Endothelial cell of umbilical vein (primary cell): Measurements from ENCODE around the gene IFT27. TPM values are rescaled to one million over a fixed set of nuclear protein-coding genes. Genes with fewer than 3 reads are reported as not detected.

ENCODE experiments used
- BruUV-seq: library from RNA; stranded (reverse); fragments of 400-500 nt; replicated peaks from 2 replicates; lab custom pipeline; 2021; lab: Mats Ljungman, UMichigan
- CTCF ChIA-PET: fragments of 300-600, 350-600 bp; sonication (Branson Sonifier 250); formaldehyde crosslinking; loops from one replicate; lab custom pipeline; 2021; ENCODE audit warnings: antibody characterized with exemption, inconsistent platforms; lab: Charles Lee
- POLR2A ChIA-PET: fragments of 300-600, 350-600 bp; sonication (Branson Sonifier 250); formaldehyde crosslinking; loops from one replicate; lab custom pipeline; 2021; ENCODE audit warnings: antibody characterized with exemption, inconsistent platforms; lab: Charles Lee
- DNase-seq: peaks from one replicate; pipeline ENCODE4 v3.0.0-alpha.2; 2011; ENCODE audit warnings: low read depth, low spot score
- FAIRE-seq: peaks from 2 replicates; lab custom pipeline; 2011; peaks lifted over from hg19 to GRCh38; lab: Jason Lieb, UNC
- H2AFZ ChIP-seq: 2 replicates; pipeline ENCODE4 v1.6.0; 2012; ENCODE audit warnings: low read depth, low read length, control low read depth, inconsistent platforms
- H3K27ac ChIP-seq: 2 replicates; pipeline ENCODE4 v1.5.1; 2011; ENCODE audit warnings: low read depth, mild to moderate bottlenecking, control low read depth, low read length, moderate library complexity; ENCODE audit not compliant: insufficient read depth
- H3K27me3 ChIP-seq, 2 experiments: 2 replicates each; pipeline versions ENCODE4 v1.6.0 to v1.6.1; 2011; ENCODE audit warnings: low read length in 2 of 2, mixed read lengths in 1 of 2; ENCODE audit not compliant: control insufficient read depth in 2 of 2, insufficient read depth in 2 of 2
- H3K36me3 ChIP-seq, 2 experiments: 2 replicates in 1 of 2; 3 replicates in 1 of 2; pipeline ENCODE4 v1.5.1; 2011; ENCODE audit warnings: low read length in 2 of 2, mild to moderate bottlenecking in 1 of 2, moderate library complexity in 1 of 2; ENCODE audit not compliant: control insufficient read depth in 2 of 2, insufficient read depth in 2 of 2; ENCODE audit errors: extremely low read depth in 1 of 2
- H3K4me1 ChIP-seq: 3 replicates; pipeline ENCODE4 v1.5.1; 2011; ENCODE audit warnings: mild to moderate bottlenecking, low read length; ENCODE audit not compliant: control insufficient read depth, insufficient read depth; ENCODE audit errors: extremely low read depth
- H3K4me2 ChIP-seq: 2 replicates; pipeline ENCODE4 v1.6.1; 2011; ENCODE audit warnings: low read length, control low read depth, mixed read lengths; ENCODE audit not compliant: insufficient read depth
- H3K4me3 ChIP-seq, 3 experiments: fragments of 200-600 bp in 1 of 3; sonication (generic), shearing (Covaris generic) in 1 of 3; replicated peaks in 1 of 3; 2 replicates each; pipeline ENCODE4 v1.5.1; 2011 to 2016; ENCODE audit warnings: control low read depth in 3 of 3, low read length in 3 of 3, mild to moderate bottlenecking in 2 of 3, inconsistent platforms in 1 of 3, low read depth in 1 of 3, moderate library complexity in 1 of 3; ENCODE audit not compliant: insufficient read depth in 1 of 3
- H3K79me2 ChIP-seq: 2 replicates; pipeline ENCODE4 v1.6.0; 2012; ENCODE audit warnings: low read length, inconsistent platforms; ENCODE audit not compliant: control insufficient read depth, insufficient read depth
- H3K9ac ChIP-seq: replicated peaks from 2 replicates; pipeline ENCODE3; 2011; ENCODE audit warnings: low read length, control low read depth; ENCODE audit not compliant: insufficient read depth; ENCODE audit errors: extremely low read depth
- H3K9me1 ChIP-seq: replicated peaks from 3 replicates; pipeline ENCODE4 v1.6.0; 2011; ENCODE audit warnings: mild to moderate bottlenecking, low read length; ENCODE audit not compliant: control insufficient read depth, insufficient read depth; ENCODE audit errors: extremely low read depth
- H3K9me3 ChIP-seq: replicated peaks from 2 replicates; pipeline ENCODE4 v1.5.1; 2012; ENCODE audit warnings: low read length, inconsistent platforms; ENCODE audit not compliant: control insufficient read depth, insufficient read depth
- H4K20me1 ChIP-seq: replicated peaks from 2 replicates; pipeline ENCODE3; 2011; ENCODE audit warnings: mild to moderate bottlenecking, low read length; ENCODE audit not compliant: control insufficient read depth, insufficient read depth; ENCODE audit errors: extremely low read depth
- EZH2 ChIP-seq: IDR thresholded peaks from 2 replicates; pipeline ENCODE4 v1.6.1; 2012; ENCODE audit warnings: borderline replicate concordance, low read depth, mild to moderate bottlenecking, moderate library complexity, low read length, inconsistent platforms; ENCODE audit not compliant: severe bottlenecking
- FOS ChIP-seq: IDR thresholded peaks from 2 replicates; pipeline ENCODE4 v1.6.1; 2011; ENCODE audit warnings: mild to moderate bottlenecking, low read length, moderate library complexity, borderline replicate concordance; ENCODE audit not compliant: insufficient read depth
- GATA2 ChIP-seq: IDR thresholded peaks from 2 replicates; pipeline ENCODE4 v1.7.0; 2011; ENCODE audit warnings: low read depth, mild to moderate bottlenecking, moderate library complexity, mixed read lengths, low read length; ENCODE audit not compliant: insufficient read length, insufficient read depth
- JUN ChIP-seq: IDR thresholded peaks from 2 replicates; pipeline ENCODE4 v1.6.1; 2011; ENCODE audit warnings: borderline replicate concordance, low read depth; ENCODE audit not compliant: insufficient read length, insufficient read depth
- MYC ChIP-seq: IDR thresholded peaks from one replicate; pipeline ENCODE4 v1.6.1; 2011; ENCODE audit warnings: mild to moderate bottlenecking, low read depth, low read length
- POLR2A ChIP-seq: IDR thresholded peaks from 2 replicates; pipeline ENCODE4 v1.6.1; 2012; ENCODE audit warnings: low read depth, mild to moderate bottlenecking, control low read depth, low read length
- POLR2AphosphoS5 ChIP-seq: IDR thresholded peaks from 2 replicates; pipeline ENCODE4 v1.6.1; 2012; ENCODE audit warnings: low read depth, mild to moderate bottlenecking, control low read depth, low read length, moderate library complexity; ENCODE audit not compliant: insufficient read depth
- dilution Hi-C: fragments of 300-500 bp; cut with MboI; formaldehyde crosslinking; loops from one replicate; pipeline ENCODE4 v1.15.0; 2019; ENCODE audit warnings: low sequenced_read_pairs; ENCODE audit not compliant: extremely low pct_ligation_motif_present
- intact Hi-C: fragments of 100-400 bp; cut with micrococcal nuclease; formaldehyde crosslinking; loops from one replicate; pipeline ENCODE4 v1.10.0; 2022
- polyA plus RNA-seq, 4 experiments: library from polyadenylated mRNA; depleted of rRNA in 3 of 4; stranded (reverse) in 3 of 4; unstranded in 1 of 4; fragments of >200 nt; gene quantifications; 2 replicates each; pipeline versions ENCODE4 v1.2.1 to v1.2.3, GENCODE V29; 2011 to 2012; ENCODE audit warnings: missing spikeins in 1 of 4
- total RNA-seq: library from RNA; stranded (reverse); gene quantifications from 2 replicates; pipeline ENCODE4 v1.2.3, GENCODE V29; 2021
- TF ChIP-seq, protein P1 (sequence below), 2 donors: IDR thresholded peaks; 1 replicate in 1 of 2; 2 replicates in 1 of 2; pipeline ENCODE4 v1.5.1; 2011; ENCODE audit warnings: low read length in 2 of 2, mild to moderate bottlenecking in 2 of 2, moderate library complexity in 2 of 2, control low read depth in 1 of 2, inconsistent platforms in 1 of 2, low read depth in 1 of 2; ENCODE audit not compliant: insufficient read depth in 1 of 2; ENCODE audit errors: extremely low read depth in 1 of 2
- TF ChIP-seq, protein P2 (sequence below): IDR thresholded peaks from 2 replicates; pipeline ENCODE4 v1.6.1; 2011; ENCODE audit not compliant: insufficient read depth, insufficient read length

The IFT27 gene
- total and polyA plus RNA-seq, 2 donors (not counting 3 experiments of a cell fraction or from before 2014, with no cell fraction given), result 29.9 to 33.7 TPM

DNA sequence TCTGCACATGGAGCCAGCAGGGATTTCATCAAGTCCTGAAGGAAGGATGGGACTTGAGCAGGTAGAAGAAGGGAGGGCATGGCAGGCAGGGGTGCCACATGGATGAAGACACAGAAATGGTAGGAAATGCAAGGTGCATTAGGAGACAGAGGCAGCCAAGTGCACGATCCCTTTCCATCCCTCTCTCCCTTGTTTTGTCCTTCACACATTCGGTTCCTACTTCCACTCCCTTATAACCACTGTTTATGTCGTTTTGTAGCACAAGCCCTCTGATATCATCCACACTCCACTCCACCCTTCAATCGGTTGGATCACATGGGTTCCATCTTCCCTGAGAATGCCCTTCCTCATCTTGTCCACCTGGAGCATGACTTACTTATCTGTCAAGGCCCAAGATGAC lies 35.2 kb downstream of the IFT27 start:
- Histone ChIP-seq H3K27me3 (peaks cover 0 to 5% of the 10 kb centered on the region in 2 experiments), H3K36me3 (no peaks in the 10 kb centered on the region), H4K20me1 (no peaks in the 10 kb centered on the region), H3K9ac (no peak overlapping the region), H3K9me1 (no peaks in the 10 kb centered on the region), H3K9me3 (no peaks in the 10 kb centered on the region), H3K27ac (no peak overlapping the region), H2AFZ (no peak overlapping the region), H3K4me3 (no peak overlapping the region), H3K4me2 (no peak overlapping the region), H3K4me1 (no peaks in the 10 kb centered on the region), H3K79me2 (no peaks in the 10 kb centered on the region)
- DNase-seq (no peak), FAIRE-seq (no peak)
- BruUV-seq, result no TSS peak
- ChIA-PET CTCF (no interaction called here), POLR2A (no interaction called here)
- TF ChIP-seq, protein P1, sequence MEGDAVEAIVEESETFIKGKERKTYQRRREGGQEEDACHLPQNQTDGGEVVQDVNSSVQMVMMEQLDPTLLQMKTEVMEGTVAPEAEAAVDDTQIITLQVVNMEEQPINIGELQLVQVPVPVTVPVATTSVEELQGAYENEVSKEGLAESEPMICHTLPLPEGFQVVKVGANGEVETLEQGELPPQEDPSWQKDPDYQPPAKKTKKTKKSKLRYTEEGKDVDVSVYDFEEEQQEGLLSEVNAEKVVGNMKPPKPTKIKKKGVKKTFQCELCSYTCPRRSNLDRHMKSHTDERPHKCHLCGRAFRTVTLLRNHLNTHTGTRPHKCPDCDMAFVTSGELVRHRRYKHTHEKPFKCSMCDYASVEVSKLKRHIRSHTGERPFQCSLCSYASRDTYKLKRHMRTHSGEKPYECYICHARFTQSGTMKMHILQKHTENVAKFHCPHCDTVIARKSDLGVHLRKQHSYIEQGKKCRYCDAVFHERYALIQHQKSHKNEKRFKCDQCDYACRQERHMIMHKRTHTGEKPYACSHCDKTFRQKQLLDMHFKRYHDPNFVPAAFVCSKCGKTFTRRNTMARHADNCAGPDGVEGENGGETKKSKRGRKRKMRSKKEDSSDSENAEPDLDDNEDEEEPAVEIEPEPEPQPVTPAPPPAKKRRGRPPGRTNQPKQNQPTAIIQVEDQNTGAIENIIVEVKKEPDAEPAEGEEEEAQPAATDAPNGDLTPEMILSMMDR (IDR thresholded peaks at IDR 0.05; ENCODE audit: extremely low read depth in 1 of 2, insufficient read depth in 1 of 2, low read depth in 1 of 2, low read length in 2 of 2), result no peak
- TF ChIP-seq FOS (no peak), POLR2AphosphoS5 (no peak), POLR2A (no peak), MYC (no peak), GATA2 (no peak), EZH2 (no peak), JUN (no peak)
- TF ChIP-seq, protein P2, sequence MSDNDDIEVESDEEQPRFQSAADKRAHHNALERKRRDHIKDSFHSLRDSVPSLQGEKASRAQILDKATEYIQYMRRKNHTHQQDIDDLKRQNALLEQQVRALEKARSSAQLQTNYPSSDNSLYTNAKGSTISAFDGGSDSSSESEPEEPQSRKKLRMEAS, result no peak
- dilution Hi-C loops (no loop called here), intact Hi-C loops (no loop called here)
